HFF-Myc (cell line): ENCODE results near the gene LTF.
A peak's percentile ranks its signal among the peaks of the same experiment; 100 is the strongest.

Source experiments
- DNase-seq: peaks from one replicate; pipeline ENCODE4 v3.0.0-alpha.2; 2011; ENCODE audit warnings: low read depth; ENCODE audit errors: extremely low read depth
- H3K4me3 ChIP-seq: replicated peaks from 2 replicates; pipeline ENCODE4 v1.5.1; 2011; ENCODE audit warnings: low read depth, mild to moderate bottlenecking, control low read depth, low read length
- TF ChIP-seq, protein P1 (sequence below): IDR thresholded peaks from 2 replicates; pipeline ENCODE4 v1.5.1; 2012; ENCODE audit warnings: mild to moderate bottlenecking, low read depth, low read length, control low read depth; ENCODE audit errors: missing control alignments

Gene LTF

DNA sequence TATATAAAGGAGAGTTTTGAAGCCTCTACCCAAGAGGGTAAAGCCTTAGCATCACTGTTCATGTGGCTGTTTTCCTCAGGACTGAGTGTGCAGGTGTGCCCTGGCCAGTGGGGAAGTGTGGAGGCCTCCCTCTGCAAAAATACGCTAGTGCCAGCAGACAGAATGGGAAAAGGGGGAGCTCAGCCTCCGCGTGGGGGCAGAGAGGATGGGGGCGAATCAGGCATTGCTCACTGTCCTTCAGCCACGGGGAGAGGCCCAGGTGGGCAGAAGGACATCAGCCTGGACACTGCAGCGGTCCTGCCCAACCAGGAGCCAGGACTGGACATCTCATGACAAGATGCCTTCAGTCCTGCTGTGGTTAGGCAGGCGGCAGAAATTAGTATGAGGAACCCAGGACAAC, 10.1 kb downstream of the LTF start:
- no peak for DNase-seq
- no peak overlapping the region for H3K4me3 ChIP-seq
- TF ChIP-seq, protein P1, sequence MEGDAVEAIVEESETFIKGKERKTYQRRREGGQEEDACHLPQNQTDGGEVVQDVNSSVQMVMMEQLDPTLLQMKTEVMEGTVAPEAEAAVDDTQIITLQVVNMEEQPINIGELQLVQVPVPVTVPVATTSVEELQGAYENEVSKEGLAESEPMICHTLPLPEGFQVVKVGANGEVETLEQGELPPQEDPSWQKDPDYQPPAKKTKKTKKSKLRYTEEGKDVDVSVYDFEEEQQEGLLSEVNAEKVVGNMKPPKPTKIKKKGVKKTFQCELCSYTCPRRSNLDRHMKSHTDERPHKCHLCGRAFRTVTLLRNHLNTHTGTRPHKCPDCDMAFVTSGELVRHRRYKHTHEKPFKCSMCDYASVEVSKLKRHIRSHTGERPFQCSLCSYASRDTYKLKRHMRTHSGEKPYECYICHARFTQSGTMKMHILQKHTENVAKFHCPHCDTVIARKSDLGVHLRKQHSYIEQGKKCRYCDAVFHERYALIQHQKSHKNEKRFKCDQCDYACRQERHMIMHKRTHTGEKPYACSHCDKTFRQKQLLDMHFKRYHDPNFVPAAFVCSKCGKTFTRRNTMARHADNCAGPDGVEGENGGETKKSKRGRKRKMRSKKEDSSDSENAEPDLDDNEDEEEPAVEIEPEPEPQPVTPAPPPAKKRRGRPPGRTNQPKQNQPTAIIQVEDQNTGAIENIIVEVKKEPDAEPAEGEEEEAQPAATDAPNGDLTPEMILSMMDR, result no peak

DNA sequence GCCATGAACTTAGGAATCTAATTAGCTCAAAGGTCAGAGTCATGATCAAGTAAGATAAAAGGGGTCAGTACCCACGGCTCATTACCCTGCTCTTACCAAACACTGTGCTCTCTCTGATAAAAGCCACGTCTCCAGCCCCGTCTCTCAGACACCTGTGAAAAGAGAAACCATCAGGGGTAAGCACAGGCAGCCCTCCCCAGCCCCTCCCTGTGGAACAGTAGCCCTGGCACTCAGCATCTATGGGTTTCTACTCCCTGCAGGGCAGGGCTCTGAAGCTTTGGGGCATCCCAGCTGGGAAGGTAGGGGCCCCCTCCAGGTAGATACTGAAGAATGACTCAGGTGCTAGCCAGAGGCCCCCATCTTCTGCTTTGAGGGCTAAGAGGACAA, 10.5 kb downstream of the LTF start:
- TF ChIP-seq, protein P1, result no peak
- DNase-seq, result no peak
- H3K4me3 ChIP-seq, result no peak overlapping the region

DNA sequence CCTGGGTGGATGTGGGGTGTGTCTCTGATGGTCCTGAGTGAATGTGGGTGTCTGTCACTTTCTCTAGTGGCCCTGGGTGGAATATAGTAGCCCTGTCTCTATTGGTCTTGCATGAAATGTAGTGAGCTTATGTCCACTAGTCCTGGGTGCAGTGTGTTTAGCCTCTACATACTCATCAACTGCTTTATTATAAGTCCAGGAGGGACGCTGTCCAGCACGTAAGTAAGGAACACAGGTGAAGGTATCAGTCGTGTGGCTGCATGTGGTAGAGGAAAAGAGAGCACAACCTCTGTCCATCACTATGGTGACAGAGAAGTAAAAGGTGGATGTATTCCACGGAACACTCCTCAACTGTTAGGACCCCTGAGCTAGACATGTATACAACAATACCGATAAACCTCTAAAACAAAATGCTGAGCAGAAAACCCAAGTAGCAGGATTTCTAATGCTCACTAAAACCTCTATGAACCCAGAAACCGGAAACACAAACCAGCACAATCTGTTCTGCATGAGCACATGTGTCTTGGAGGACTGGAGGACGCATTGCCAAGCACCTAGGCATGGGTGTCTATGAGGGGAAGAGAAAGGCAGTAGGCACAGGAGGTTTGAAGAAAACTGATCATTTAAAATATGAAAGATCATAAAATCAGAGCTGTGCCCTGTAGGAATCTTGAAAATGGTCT, 11.0 kb downstream of the LTF start:
- H3K4me3 ChIP-seq, result no peak overlapping the region
- TF ChIP-seq, protein P1, result no peak
- DNase-seq, result no peak

DNA sequence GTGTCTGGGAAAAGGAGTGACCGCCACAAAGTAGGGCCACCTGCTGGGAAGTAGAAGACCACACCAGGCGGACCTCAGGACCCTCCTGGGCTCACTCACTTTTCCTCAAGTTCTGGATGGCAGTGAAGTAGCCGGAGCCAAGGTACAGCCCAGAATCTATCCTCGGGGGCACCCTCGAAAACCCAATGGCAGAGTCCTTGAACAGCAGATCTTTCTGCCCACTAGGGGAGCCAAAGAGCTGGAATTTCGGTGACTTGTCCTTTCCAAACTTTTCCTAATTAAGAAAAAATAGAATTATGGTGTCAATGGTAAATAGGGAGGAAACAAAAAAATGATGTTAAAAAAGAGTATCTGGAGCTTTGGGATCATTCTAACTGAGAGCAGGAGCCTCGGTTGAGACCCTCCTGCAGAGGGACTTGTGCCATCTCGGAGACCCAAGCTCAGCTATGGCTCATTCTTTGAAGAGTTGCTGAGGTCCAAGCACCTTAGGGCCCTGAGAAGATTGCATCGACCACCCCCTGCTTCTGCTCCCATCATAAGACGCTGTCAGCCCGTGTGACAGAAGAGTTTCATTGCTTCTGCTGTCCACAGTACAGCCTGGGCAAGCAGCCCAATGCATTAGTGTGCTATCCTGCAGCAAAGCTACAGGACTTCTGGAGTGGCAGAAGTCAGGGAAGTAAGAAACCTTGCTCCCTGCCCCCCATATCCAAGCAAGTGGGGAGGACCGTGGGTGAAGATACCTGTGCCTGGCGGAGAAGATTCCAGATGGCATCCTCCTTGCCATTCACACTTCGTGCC, 14.8 kb downstream of the LTF start:
- no peak for DNase-seq
- TF ChIP-seq, protein P1, result peak; percentile 76
- H3K4me3 ChIP-seq, result no peak overlapping the region

DNA sequence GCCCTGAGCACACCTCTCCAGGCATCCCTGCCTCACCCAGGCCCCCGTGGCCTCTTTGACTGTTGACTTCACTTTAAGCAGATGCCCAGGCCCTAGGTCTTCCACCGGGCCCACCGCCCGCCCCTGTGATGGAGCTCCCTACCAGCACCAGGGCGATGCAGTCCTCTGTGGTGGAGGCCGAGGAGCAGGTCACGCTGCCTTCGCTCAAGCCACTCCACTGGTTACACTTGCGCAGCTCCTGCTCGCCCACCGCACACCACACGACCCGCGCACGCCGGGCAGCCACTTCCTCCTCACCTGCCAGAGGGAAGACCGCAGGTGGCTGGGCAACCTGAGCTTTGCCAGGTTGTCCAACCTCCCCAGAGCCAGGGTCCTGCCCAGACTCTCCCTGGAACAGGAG, 16.0 kb downstream of the LTF start:
- no peak overlapping the region for H3K4me3 ChIP-seq
- no peak for DNase-seq
- TF ChIP-seq, protein P1, result no peak

DNA sequence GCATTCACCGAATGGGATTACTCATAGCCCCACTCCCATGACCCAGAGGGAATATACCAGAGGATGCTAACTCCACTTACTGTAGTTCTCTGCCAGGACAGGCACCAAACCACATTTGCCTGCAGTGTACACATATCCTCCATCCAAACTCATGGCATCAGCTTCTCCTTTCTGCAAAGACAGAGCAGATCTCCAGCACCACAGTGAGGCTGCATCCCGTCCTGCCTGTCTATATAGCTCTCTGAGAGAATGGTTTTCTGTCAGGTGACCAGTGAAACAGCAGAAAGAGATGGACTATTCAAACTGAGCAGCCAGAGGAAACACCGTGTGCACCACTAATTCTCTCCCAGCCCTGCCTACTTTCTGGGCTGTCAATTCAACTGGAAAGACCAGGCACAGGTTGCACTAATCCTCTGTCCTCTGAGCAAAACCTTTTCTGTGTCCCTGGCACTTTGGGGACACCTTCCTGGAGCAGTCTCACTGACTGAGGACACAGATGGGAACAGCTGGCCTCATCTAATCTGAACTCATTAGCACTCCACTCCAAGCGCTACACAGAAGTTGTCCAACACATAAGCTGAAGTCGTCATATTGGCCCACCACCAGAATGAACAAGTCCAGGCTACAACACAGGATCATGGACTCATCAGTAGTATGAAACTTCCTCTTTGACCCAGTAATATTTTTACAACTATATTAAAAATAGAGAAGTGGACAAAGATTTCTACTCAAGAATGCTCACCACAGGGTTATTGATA, 17.3 kb downstream of the LTF start:
- TF ChIP-seq, protein P1, result no peak
- DNase-seq, result no peak
- H3K4me3 ChIP-seq, result no peak overlapping the region
